GM12874 (cell line): ENCODE results near the gene LMTK2.

Experiments used
- TF ChIP-seq, protein P1 (sequence below): IDR thresholded peaks from 2 replicates; pipeline ENCODE4 v1.5.1; 2011; ENCODE audit warnings: low read depth, mild to moderate bottlenecking, control low read depth, low read length, moderate library complexity; ENCODE audit not compliant: insufficient read depth

Gene LMTK2

DNA sequence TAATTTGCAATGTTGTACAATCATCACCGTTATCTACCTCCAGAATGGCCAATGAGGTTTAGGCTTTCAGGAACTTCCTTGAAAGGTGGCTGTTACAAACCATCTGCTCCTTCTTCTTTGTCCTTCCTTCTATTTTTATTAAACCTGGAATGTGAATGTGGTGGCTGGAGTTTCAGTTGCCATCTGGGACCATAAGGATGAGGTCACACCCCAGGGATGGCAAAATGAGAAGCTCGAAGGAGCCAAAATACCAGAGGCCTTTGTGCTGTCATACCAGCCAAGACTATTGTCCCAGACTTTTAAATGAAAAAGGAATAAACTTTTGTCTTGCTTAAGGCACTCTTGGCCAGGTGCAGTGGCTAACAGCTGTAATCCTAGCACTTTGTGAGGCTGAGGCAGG lies 30.9 kb upstream of the LMTK2 start:
- TF ChIP-seq, protein P1, sequence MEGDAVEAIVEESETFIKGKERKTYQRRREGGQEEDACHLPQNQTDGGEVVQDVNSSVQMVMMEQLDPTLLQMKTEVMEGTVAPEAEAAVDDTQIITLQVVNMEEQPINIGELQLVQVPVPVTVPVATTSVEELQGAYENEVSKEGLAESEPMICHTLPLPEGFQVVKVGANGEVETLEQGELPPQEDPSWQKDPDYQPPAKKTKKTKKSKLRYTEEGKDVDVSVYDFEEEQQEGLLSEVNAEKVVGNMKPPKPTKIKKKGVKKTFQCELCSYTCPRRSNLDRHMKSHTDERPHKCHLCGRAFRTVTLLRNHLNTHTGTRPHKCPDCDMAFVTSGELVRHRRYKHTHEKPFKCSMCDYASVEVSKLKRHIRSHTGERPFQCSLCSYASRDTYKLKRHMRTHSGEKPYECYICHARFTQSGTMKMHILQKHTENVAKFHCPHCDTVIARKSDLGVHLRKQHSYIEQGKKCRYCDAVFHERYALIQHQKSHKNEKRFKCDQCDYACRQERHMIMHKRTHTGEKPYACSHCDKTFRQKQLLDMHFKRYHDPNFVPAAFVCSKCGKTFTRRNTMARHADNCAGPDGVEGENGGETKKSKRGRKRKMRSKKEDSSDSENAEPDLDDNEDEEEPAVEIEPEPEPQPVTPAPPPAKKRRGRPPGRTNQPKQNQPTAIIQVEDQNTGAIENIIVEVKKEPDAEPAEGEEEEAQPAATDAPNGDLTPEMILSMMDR = no peak

GRCh38 chr7:98077762-98078161 lies 28.9 kb upstream of the LMTK2 start:
- TF ChIP-seq, protein P1 = no peak

- TF ChIP-seq, protein P1 = no peak
These were observed 28.3 kb upstream of the LMTK2 start for GRCh38 chr7:98078197-98078870.

GRCh38 chr7:98079891-98080648 lies 26.6 kb upstream of the LMTK2 start:
- TF ChIP-seq, protein P1 = no peak

DNA sequence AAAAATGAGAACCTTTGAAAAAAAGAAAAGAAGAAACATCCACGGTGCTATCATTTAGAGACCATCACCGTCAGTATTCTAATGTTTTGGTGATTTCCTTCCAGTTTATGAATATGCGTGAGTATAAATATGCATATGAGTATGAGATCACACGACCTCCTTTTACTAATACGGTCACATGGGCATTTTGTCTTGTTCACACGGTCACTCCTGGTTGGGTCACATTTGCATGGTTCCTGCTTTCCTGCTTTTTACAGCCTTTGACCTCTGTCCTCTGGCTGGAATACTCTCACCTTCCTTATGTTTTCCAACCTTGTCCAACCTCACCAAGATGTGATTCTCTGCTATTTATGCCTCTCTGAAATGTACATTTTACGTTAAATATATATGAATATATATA lies 25.3 kb upstream of the LMTK2 start:
- TF ChIP-seq, protein P1 = no peak

- TF ChIP-seq, protein P1 = no peak
These were observed 22.0 kb upstream of the LMTK2 start for GRCh38 chr7:98084631-98085030.

DNA sequence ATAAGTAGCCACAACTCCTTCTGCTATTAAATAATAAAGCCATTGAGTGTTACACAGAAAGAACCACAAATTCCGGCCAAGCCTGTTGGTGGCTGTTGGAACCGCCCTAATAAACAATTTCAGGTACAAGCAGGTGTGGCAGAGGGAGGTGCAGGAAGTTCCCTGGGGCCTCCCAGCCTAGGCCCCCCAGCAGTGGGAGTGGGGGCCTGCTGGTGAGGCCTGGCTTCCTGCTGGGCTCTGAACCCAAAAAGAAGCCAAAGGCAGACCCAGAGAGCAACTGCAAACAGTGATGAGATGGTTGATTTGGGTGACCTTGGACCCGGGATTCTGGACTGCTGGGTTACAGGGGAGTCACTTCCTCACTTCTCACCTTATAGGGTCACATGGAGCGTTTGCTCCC lies 21.0 kb upstream of the LMTK2 start:
- TF ChIP-seq, protein P1 = no peak
